CD4-positive, alpha-beta memory T cell (primary cell): ENCODE results near the gene SLC22A31. TPM values are rescaled to one million over a fixed set of nuclear protein-coding genes. Genes with fewer than 3 reads are reported as not detected.

Source experiments
- CTCF ChIA-PET: fragments of 350-600 bp; sonication (Branson Sonifier 250); formaldehyde crosslinking; loops from one replicate; lab custom pipeline; 2021; ENCODE audit warnings: inconsistent platforms; ENCODE audit not compliant: partially characterized antibody; lab: Charles Lee
- POLR2A ChIA-PET: fragments of 350-600 bp; sonication (Branson Sonifier 250); formaldehyde crosslinking; loops from one replicate; lab custom pipeline; 2021; ENCODE audit not compliant: partially characterized antibody; lab: Charles Lee
- DNase-seq, 5 donors: peaks; one replicate each; pipeline versions ENCODE4 v3.0.0 to v3.0.0-alpha.2; 2020 to 2022; ENCODE audit warnings: mixed read lengths in 1 of 5
- H3K27ac ChIP-seq: one replicate; pipeline ENCODE4 v1.7.0; 2013; ENCODE audit warnings: low read depth, low read length
- H3K27me3 ChIP-seq: 2 replicates; pipeline ENCODE4 v1.7.0; 2013; ENCODE audit warnings: mild to moderate bottlenecking, low read length, moderate library complexity; ENCODE audit not compliant: insufficient read depth
- H3K36me3 ChIP-seq: 2 replicates; pipeline ENCODE4 v1.7.0; 2013; ENCODE audit warnings: mild to moderate bottlenecking, low read length, moderate library complexity; ENCODE audit not compliant: insufficient read depth
- H3K4me1 ChIP-seq: 2 replicates; pipeline ENCODE4 v1.7.0; 2013; ENCODE audit warnings: mild to moderate bottlenecking, low read length, moderate library complexity; ENCODE audit not compliant: insufficient read depth
- H3K4me3 ChIP-seq, 2 donors: one replicate each; pipeline ENCODE4 v1.7.0; 2013; ENCODE audit warnings: low read length in 2 of 2, mild to moderate bottlenecking in 1 of 2
- H3K9me3 ChIP-seq, 2 donors: one replicate each; pipeline ENCODE4 v1.7.0; 2013; ENCODE audit warnings: low read length in 2 of 2, control low read depth in 1 of 2; ENCODE audit not compliant: control insufficient read depth in 1 of 2
- H3K27ac Mint-ChIP-seq, 7 donors: one replicate each; pipeline ENCODE4 v1.8.0; 2020 to 2021; ENCODE audit warnings: mixed read lengths in 7 of 7, mild to moderate bottlenecking in 6 of 7, inconsistent platforms in 3 of 7, moderate library complexity in 3 of 7
- H3K27me3 Mint-ChIP-seq, 2 donors: one replicate each; pipeline ENCODE4 v1.8.0; 2020 to 2021; ENCODE audit warnings: mixed read lengths in 2 of 2
- H3K36me3 Mint-ChIP-seq, 2 donors: one replicate each; pipeline ENCODE4 v1.8.0; 2020 to 2021; ENCODE audit warnings: mixed read lengths in 2 of 2, inconsistent platforms in 1 of 2, mild to moderate bottlenecking in 1 of 2
- H3K4me1 Mint-ChIP-seq, 4 donors: one replicate each; pipeline ENCODE4 v1.8.0; 2020 to 2021; ENCODE audit warnings: mixed read lengths in 4 of 4, mild to moderate bottlenecking in 1 of 4
- H3K4me3 Mint-ChIP-seq, 8 donors: one replicate each; pipeline ENCODE4 v1.8.0; 2020 to 2021; ENCODE audit warnings: mixed read lengths in 8 of 8, mild to moderate bottlenecking in 7 of 8, moderate library complexity in 6 of 8, inconsistent platforms in 3 of 8
- H3K9me3 Mint-ChIP-seq, 8 donors: one replicate each; pipeline ENCODE4 v1.8.0; 2020 to 2021; ENCODE audit warnings: mixed read lengths in 8 of 8, mild to moderate bottlenecking in 5 of 8, inconsistent platforms in 3 of 8, moderate library complexity in 1 of 8
- intact Hi-C: fragments of 100-400 bp; cut with micrococcal nuclease; formaldehyde crosslinking; loops from one replicate; pipeline ENCODE4 v1.15.1; 2023
- polyA plus RNA-seq, 2 donors: library from polyadenylated mRNA; unstranded; fragments of 300-500 nt; fragmentation: Illumina TruSeq; gene quantifications; one replicate each; pipeline ENCODE4 v1.2.3, GENCODE V29; 2021
- total RNA-seq, 2 experiments: library from RNA; stranded (reverse); gene quantifications; one replicate each; pipeline ENCODE4 v1.2.3, GENCODE V29; 2021

Gene SLC22A31
- total and polyA plus RNA-seq, 4 experiments from 2014 or later: 0.32 to 0.48 (median 0.44) TPM; not detected in 1

DNA sequence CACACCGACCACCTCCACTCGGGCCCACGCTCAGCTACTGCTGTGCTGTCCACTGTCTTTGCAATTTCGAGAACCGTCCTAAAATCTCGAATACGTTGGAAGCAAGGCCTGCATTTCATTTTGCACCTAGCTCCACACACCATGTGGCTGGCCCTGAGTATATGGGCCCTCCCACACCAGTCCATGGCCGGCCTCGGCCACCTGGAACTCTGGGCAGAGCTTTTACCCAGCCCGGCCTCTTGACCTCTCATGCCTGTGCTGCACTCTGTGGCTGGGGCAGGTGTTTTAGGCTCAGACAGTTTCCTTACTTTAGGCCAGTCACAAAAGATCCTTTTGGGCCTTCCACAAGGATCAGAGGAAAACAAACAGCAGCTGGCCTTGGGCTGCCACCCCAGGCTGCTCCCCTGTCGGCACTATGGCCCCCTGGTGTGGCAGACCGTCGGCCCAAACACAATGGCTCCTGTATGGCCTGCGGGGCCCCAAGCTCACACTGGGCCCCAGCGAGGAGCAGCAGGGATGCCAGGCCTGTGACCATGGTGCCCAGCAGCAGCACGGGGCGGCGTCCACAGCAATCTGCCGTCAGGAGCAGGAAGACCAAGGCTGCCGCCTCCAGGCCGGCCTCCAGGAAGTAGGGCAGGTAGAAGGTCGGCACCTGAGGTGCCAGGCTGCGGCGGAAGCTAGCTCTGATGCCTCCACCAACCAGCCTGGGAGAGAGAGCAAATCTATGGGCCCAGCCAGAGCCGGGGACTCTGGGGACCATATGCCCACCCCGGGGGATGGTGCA lies 2.5 kb downstream of the SLC22A31 start:
- Histone ChIP-seq H3K27ac (no peak overlapping the region), H3K27me3 (peaks cover 6% of the 10 kb centered on the region), H3K4me3 (no peak overlapping the region), H3K4me1 (peaks cover 10% of the 10 kb centered on the region), H3K36me3 (no peaks in the 10 kb centered on the region), H3K9me3 (no peaks in the 10 kb centered on the region)
- Mint-ChIP-seq H3K9me3 (peaks cover 0 to 3% (median under 1%) of the 10 kb centered on the region in 8 donors), H3K27me3 (peaks cover 10 to 12% of the 10 kb centered on the region in 2 donors), H3K36me3 (peaks cover 0 to 1% of the 10 kb centered on the region in 2 donors), H3K27ac (peak overlapping the region in 1 of 7 donors; percentile 71), H3K4me1 (peaks cover 0 to 16% (median 9%) of the 10 kb centered on the region in 4 donors), H3K4me3 (no peak overlapping the region)
- ChIA-PET CTCF (no interaction called here), POLR2A (no interaction called here)
- intact Hi-C loops: no loop called here
- DNase-seq: no peak

DNA sequence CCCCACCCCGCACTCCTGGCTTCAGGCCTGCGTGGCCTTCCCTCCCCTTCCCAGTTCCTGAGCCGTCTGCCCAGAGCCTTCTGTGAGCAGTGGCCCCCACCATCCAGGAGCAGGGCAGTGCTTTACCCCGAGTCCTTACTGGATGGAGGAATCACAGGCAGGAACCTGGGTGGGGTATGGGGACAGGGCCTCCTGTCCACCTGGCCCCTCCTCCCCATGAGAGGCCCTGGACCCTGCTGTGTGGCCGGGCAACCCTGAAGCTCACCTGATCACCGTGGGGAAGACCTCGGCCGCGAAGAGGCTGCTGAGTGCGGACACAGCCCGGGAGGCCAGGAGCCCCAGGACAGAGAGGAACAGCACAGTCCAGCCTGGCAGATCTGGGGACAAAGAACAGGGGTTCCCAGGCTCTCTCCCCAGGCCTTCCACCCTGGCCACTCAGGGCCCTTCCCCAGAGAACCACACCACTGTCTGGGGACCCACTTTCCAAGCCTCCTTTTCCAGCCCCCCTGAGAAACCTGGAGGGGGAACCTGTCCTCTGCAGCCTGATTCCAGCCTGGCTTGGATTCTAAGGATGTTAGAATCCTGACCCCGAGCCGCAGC lies 3.2 kb downstream of the SLC22A31 start:
- H3K36me3 Mint-ChIP-seq: no peaks in the 10 kb centered on the region
- H3K27me3 Mint-ChIP-seq: peaks cover 6 to 8% of the 10 kb centered on the region in 2 donors
- H3K27ac Mint-ChIP-seq: peak overlapping the region in 1 of 7 donors; percentile 71
- no peaks in the 10 kb centered on the region for H3K9me3 Mint-ChIP-seq
- DNase-seq: no peak
- H3K27me3 ChIP-seq: no peaks in the 10 kb centered on the region
- no peaks in the 10 kb centered on the region for H3K36me3 ChIP-seq
- H3K4me1 ChIP-seq: peaks cover 10% of the 10 kb centered on the region
- ChIA-PET CTCF (no interaction called here), POLR2A (no interaction called here)
- intact Hi-C loops: no loop called here
- H3K4me3 ChIP-seq: no peak overlapping the region
- peaks cover 0 to 10% (median 6%) of the 10 kb centered on the region in 4 donors for H3K4me1 Mint-ChIP-seq
- H3K9me3 ChIP-seq: no peaks in the 10 kb centered on the region
- no peak overlapping the region for H3K4me3 Mint-ChIP-seq
- H3K27ac ChIP-seq: no peak overlapping the region

DNA sequence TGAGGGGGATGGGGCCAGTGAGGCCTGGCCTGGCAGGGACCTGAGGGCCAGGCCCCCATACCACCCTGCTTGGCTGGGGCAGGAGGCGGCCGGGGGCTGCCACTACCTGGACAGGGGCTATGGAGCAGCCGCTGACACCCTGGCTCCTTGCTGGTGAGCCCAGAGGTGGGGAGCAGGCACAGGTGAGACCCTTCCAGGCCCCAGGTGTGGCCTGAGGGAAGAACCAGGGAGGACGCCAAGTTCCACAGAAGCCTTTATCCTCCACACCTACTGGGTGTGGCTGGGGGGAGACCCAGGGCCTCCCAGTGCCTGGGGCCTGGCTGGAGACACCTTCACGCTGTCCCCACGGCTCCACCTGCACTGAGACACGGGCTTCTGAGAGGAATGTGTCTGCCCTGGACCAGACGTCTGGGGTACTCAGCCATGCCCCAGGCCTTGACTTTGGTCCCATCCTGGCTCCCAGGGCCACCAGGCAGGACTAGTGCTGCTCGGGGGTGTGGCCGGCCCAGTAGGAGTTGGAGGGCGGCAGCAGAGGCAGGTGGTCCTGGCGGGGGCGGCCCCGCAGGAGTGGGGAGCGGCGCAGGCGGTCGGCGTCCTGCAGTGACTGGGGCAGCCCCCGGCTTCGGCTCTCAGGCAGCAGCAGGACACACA lies 4.7 kb downstream of the SLC22A31 start:
- no peak overlapping the region for H3K27ac ChIP-seq
- H3K36me3 Mint-ChIP-seq: no peaks in the 10 kb centered on the region
- H3K4me1 ChIP-seq: peaks cover 8% of the 10 kb centered on the region
- H3K9me3 Mint-ChIP-seq: no peaks in the 10 kb centered on the region
- no peaks in the 10 kb centered on the region for H3K36me3 ChIP-seq
- H3K27me3 Mint-ChIP-seq: peaks cover 6 to 7% of the 10 kb centered on the region in 2 donors
- intact Hi-C loops: no loop called here
- POLR2A ChIA-PET: no interaction called here
- H3K4me3 ChIP-seq: no peak overlapping the region
- H3K4me3 Mint-ChIP-seq: peak overlapping the region in 1 of 8 donors; percentile 42
- no peaks in the 10 kb centered on the region for H3K27me3 ChIP-seq
- no peaks in the 10 kb centered on the region for H3K9me3 ChIP-seq
- H3K27ac Mint-ChIP-seq: no peak overlapping the region
- CTCF ChIA-PET: no interaction called here
- H3K4me1 Mint-ChIP-seq: peaks cover 2 to 12% (median 7%) of the 10 kb centered on the region in 4 donors
- no peak for DNase-seq

DNA sequence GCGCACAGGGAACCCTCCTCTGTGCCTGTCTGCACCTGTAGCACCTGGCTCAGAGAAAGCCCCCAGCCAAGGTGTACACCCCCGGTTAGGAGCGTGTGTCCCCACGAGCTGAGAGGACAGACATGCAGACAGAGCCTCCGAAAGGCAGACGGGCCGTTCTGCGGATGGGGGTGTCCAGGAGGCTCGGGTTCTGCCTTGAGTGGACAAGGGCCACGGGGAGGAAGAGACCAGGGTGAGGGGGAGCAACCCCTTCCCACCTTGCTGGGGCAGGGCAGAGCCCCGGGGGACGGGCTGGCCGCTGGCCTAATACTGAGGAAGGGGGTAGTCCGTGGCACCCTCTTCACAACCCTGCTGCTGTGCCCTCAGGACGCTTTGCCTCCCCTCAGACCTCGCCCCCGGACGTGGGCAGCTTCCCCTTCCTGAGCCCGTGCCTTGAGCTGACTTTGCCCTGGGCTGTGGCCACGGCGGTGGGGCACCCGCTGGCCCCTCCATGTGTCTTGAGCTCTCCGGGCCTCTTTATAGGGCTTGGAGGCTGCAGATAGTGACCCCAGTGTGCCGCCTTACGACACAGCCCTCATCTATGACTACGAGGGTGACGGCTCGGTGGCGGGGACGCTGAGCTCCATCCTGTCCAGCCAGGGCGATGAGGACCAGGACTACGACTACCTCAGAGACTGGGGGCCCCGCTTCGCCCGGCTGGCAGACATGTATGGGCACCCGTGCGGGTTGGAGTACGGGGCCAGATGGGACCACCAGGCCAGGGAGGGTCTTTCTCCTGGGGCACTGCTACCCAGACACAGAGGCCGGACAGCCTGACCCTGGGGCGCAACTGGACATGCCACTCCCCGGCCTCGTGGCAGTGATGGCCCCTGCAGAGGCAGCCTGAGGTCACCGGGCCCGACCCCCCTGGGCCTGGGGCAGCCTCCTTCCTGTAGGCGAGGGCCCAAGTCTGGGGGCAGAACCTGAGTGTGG lies 5.7 kb downstream of the SLC22A31 start:
- POLR2A ChIA-PET: no interaction called here
- no peaks in the 10 kb centered on the region for H3K36me3 Mint-ChIP-seq
- DNase-seq: no peak
- intact Hi-C loops: no loop called here
- H3K4me1 Mint-ChIP-seq: peaks cover 0 to 6% (median 3%) of the 10 kb centered on the region in 4 donors
- peaks cover 0 to 3% of the 10 kb centered on the region in 2 donors for H3K27me3 Mint-ChIP-seq
- H3K4me1 ChIP-seq: no peaks in the 10 kb centered on the region
- no peaks in the 10 kb centered on the region for H3K36me3 ChIP-seq
- H3K27ac ChIP-seq: no peak overlapping the region
- peak overlapping the region in 1 of 7 donors; percentile 60 for H3K27ac Mint-ChIP-seq
- no peaks in the 10 kb centered on the region for H3K27me3 ChIP-seq
- no peaks in the 10 kb centered on the region for H3K9me3 Mint-ChIP-seq
- H3K4me3 Mint-ChIP-seq: peak overlapping the region in 1 of 8 donors; percentile 52
- CTCF ChIA-PET: no interaction called here
- H3K4me3 ChIP-seq: no peak overlapping the region
- no peaks in the 10 kb centered on the region for H3K9me3 ChIP-seq

DNA sequence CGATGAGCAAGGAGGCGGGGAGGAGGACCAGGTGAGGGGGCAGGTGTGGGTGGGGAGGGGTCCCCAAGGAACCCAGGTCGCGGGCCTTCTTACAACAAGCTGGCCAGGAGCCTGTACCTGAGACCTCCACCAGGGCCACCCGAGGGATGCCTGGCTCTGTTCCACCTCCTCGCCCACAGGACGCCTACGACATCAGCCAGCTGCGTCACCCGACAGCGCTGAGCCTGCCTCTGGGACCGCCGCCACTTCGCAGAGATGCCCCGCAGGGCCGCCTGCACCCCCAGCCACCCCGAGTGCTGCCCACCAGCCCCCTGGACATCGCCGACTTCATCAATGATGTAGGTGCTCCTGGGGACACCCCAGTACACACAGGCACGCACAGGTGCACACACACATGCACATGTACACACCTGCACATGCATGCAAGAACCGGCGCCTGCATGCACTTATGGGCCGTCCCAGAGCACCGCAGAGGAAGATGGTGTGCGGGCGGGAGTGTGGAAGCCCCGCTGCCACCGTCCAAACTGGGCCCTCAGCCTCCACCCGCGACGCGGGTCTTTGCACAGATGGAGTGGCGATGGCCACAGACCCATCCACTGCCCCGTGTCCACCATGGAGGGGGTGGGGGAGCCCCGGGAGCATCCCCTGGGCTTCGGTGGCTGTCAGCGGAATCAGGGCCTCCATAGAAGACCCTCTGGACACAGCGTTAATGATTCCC lies 6.6 kb downstream of the SLC22A31 start:
- H3K27me3 ChIP-seq: no peaks in the 10 kb centered on the region
- no peak overlapping the region for H3K4me3 Mint-ChIP-seq
- H3K36me3 ChIP-seq: no peaks in the 10 kb centered on the region
- no peak overlapping the region for H3K27ac ChIP-seq
- intact Hi-C loops: loop anchor here (2.0 kb wide), 1 partner anchor 79 kb away; no protein-coding TSS in a partner anchor
- no peaks in the 10 kb centered on the region for H3K36me3 Mint-ChIP-seq
- no peak for DNase-seq
- peak overlapping the region in 1 of 7 donors; percentile 64 for H3K27ac Mint-ChIP-seq
- H3K9me3 ChIP-seq: no peaks in the 10 kb centered on the region
- no peaks in the 10 kb centered on the region for H3K4me1 ChIP-seq
- H3K9me3 Mint-ChIP-seq: peaks cover 0 to 2% (median 0%) of the 10 kb centered on the region in 8 donors
- no peak overlapping the region for H3K4me3 ChIP-seq
- POLR2A ChIA-PET: interaction anchor here (1.1 to 1.2 kb wide), 2 partner anchors 22 to 337 kb away, joined by 3 read pairs; partner anchors contain the start of genes CDH15, GALNS and TRAPPC2L
- H3K27me3 Mint-ChIP-seq: peaks cover 0 to under 1% of the 10 kb centered on the region in 2 donors
- H3K4me1 Mint-ChIP-seq: peaks cover 0 to 15% (median 3%) of the 10 kb centered on the region in 4 donors
- CTCF ChIA-PET: no interaction called here

DNA sequence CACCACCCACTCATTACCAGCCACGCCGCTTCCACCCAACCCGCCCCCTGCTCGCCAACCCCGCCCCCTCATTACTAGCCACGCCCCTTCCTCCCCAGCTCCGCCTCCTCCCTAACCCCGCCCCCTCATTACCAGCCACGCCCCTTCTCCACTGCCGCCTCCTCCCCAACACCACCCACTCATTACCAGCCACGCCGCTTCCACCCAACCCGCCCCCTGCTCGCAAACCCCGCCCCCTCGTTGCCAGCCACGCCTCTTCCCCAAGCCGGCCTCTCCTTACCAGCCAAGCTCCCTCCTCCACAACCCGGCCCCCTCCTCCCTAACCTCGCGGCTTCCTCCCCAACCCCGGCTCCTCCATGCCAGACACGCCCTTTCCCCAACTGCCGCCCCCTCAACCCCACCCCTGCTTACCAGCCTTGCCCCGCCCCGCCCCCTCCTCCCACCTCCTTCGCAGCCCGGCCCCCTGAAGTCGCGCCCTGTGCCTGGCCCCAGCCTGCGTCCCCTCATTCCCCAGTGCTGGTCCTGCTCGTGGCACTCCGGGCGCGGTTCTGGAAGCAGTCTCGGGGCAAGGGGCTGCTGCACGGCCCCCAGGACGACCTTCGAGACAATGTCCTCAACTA lies 7.3 kb downstream of the SLC22A31 start:
- ChIA-PET POLR2A (interaction anchor here (0.9 to 1.2 kb wide), 5 partner anchors 22 to 373 kb away, joined by 3 to 4 read pairs (median 3); partner anchors contain the start of genes ACSF3, CDH15, GALNS and TRAPPC2L), CTCF (no interaction called here)
- Mint-ChIP-seq H3K4me1 (peaks cover 0 to 17% (median 3%) of the 10 kb centered on the region in 4 donors), H3K9me3 (peaks cover 0 to 2% (median 0%) of the 10 kb centered on the region in 8 donors), H3K4me3 (no peak overlapping the region), H3K27ac (no peak overlapping the region), H3K36me3 (no peaks in the 10 kb centered on the region), H3K27me3 (no peaks in the 10 kb centered on the region)
- intact Hi-C loops: loop anchor here (1.0 to 2.0 kb wide), 2 partner anchors 8 to 78 kb away; no protein-coding TSS in a partner anchor
- peak in 4 of 5 donors; percentile 41 to 71 (median 49) for DNase-seq
- Histone ChIP-seq H3K4me3 (no peak overlapping the region), H3K9me3 (no peaks in the 10 kb centered on the region), H3K4me1 (no peaks in the 10 kb centered on the region), H3K27me3 (no peaks in the 10 kb centered on the region), H3K27ac (no peak overlapping the region), H3K36me3 (no peaks in the 10 kb centered on the region)
